Tibial nerve (tissue), 3 donors: ENCODE measurements around the gene MAML2.

Experiments
- CTCF ChIP-seq, 5 experiments: fragments of 200-600 bp in 3 of 5; fragments of 450-650 bp in 2 of 5; sonication (generic) in 3 of 5; IDR thresholded peaks; one replicate each; pipeline ENCODE4 v1.5.1; 2016 to 2019; ENCODE audit warnings: antibody characterized with exemption in 5 of 5, mild to moderate bottlenecking in 3 of 5, moderate library complexity in 2 of 5
- POLR2A ChIP-seq, 2 donors: fragments of 450-650 bp; IDR thresholded peaks; one replicate each; pipeline ENCODE4 v1.6.1; 2017; ENCODE audit warnings: antibody characterized with exemption in 2 of 2, mild to moderate bottlenecking in 2 of 2, moderate library complexity in 2 of 2

GRCh38 chr11:96279896-96280290 is 63.1 kb downstream of the MAML2 start:
- TF ChIP-seq CTCF (IDR thresholded peaks at IDR 0.05) = no peak
- no peak for TF ChIP-seq POLR2A (IDR thresholded peaks at IDR 0.05)
